Anterior cingulate cortex (tissue), 58 donors: ENCODE measurements around the gene PLA2G2C.
"Not testable (repeated sequence)": the region's sequence is repeated elsewhere in the genome, so short reads cannot be mapped to it uniquely, and the experiment has no call there.

Source experiments
- DNase-seq, 58 donors: peaks; one replicate each; lab custom pipeline; 2025; lab: John Stamatoyannopoulos, UW

PLA2G2C gene

GRCh38 chr1:20139776-20140612, 46.3 kb downstream of the PLA2G2C start:
- DNase-seq: no peak

- no peak for DNase-seq
Measured at GRCh38 chr1:20138961-20139550, 47.3 kb downstream of the PLA2G2C start, which contains the start of gene PLA2G2F. Gene PLA2G2F, plus strand, starts transcription at chr1:20139323. Its CDS starts 105 bp downstream, at chr1:20139428.

- no peak for DNase-seq
Measured at GRCh38 chr1:20138346-20138745, 48.0 kb downstream of the PLA2G2C start.

- DNase-seq: no peak
Measured at GRCh38 chr1:20137604-20138003, 48.7 kb downstream of the PLA2G2C start.

- DNase-seq: no peak
Measured at GRCh38 chr1:20137055-20137454, 49.3 kb downstream of the PLA2G2C start.

GRCh38 chr1:20136249-20136648, 50.1 kb downstream of the PLA2G2C start:
- DNase-seq: no peak

- no peak for DNase-seq
Measured at GRCh38 chr1:20134995-20135394, 51.3 kb downstream of the PLA2G2C start.

GRCh38 chr1:20130518-20130917, 55.8 kb downstream of the PLA2G2C start:
- DNase-seq: not testable (repeated sequence)

GRCh38 chr1:20126806-20127440, 59.4 kb downstream of the PLA2G2C start:
- no peak for DNase-seq

GRCh38 chr1:20126041-20126805, 60.1 kb downstream of the PLA2G2C start:
- no peak for DNase-seq

GRCh38 chr1:20125100-20125499, 61.2 kb downstream of the PLA2G2C start:
- DNase-seq: no peak

GRCh38 chr1:20124456-20125057, 61.8 kb downstream of the PLA2G2C start:
- peak in 9 of 58 donors; percentile 1 to 53 (median 10) for DNase-seq

GRCh38 chr1:20123722-20124455, 62.4 kb downstream of the PLA2G2C start:
- no peak for DNase-seq

- DNase-seq: no peak
Measured at GRCh38 chr1:20120796-20121195, 65.5 kb downstream of the PLA2G2C start.

- no peak for DNase-seq
Measured at GRCh38 chr1:20119347-20119746, 67.0 kb downstream of the PLA2G2C start, which contains the start of gene PLA2G2D. Gene PLA2G2D, minus strand, starts transcription at chr1:20119536. Its CDS starts 38 bp downstream, at chr1:20119498.

- no peak for DNase-seq
Measured at GRCh38 chr1:20117236-20117635, 69.1 kb downstream of the PLA2G2C start.

GRCh38 chr1:20115916-20116315, 70.4 kb downstream of the PLA2G2C start:
- no peak for DNase-seq

- DNase-seq: no peak
Measured at GRCh38 chr1:20115479-20115878, 70.8 kb downstream of the PLA2G2C start.

GRCh38 chr1:20114021-20114648, 72.2 kb downstream of the PLA2G2C start:
- DNase-seq: no peak
